HG03558 (cell line): ENCODE measurements around the gene CACNA1E.
"Not testable (repeated sequence)": the region's sequence is repeated elsewhere in the genome, so short reads cannot be mapped to it uniquely, and the experiment has no call there.

ENCODE experiments used
- ATAC-seq: cut with Tn5 transposase; IDR thresholded peaks from one replicate; pipeline ENCODE4 v1.9.1; 2021; ENCODE audit warnings: moderate number of reproducible peaks; ENCODE audit not compliant: unreplicated experiment; ENCODE audit errors: extremely low read depth

Gene CACNA1E

GRCh38 chr1:181846001-181846645 is 362.8 kb downstream of the CACNA1E start:
- no peak for ATAC-seq

- ATAC-seq: no peak
Measured at GRCh38 chr1:181846681-181847080, 363.4 kb downstream of the CACNA1E start.

- no peak for ATAC-seq
Measured at GRCh38 chr1:181849071-181849470, 365.8 kb downstream of the CACNA1E start.

GRCh38 chr1:181854212-181854611 is 370.9 kb downstream of the CACNA1E start:
- ATAC-seq: not testable (repeated sequence)

- ATAC-seq: no peak
Measured at GRCh38 chr1:181855380-181855779, 372.1 kb downstream of the CACNA1E start.
